DND-41 (cell line): ENCODE data around the gene TCL1B.

Experiments
- EZH2 ChIP-seq: IDR thresholded peaks from 3 replicates; pipeline ENCODE4 v1.6.1; 2012; ENCODE audit warnings: borderline replicate concordance, low read depth, mild to moderate bottlenecking, moderate library complexity, low read length, inconsistent platforms; ENCODE audit not compliant: severe bottlenecking
- TF ChIP-seq, protein P1 (sequence below): IDR thresholded peaks from 2 replicates; pipeline ENCODE4 v1.5.1; 2012; ENCODE audit warnings: borderline replicate concordance, low read length, moderate library complexity, mild to moderate bottlenecking; ENCODE audit not compliant: poor library complexity, severe bottlenecking; ENCODE audit errors: extremely low read depth

DNA sequence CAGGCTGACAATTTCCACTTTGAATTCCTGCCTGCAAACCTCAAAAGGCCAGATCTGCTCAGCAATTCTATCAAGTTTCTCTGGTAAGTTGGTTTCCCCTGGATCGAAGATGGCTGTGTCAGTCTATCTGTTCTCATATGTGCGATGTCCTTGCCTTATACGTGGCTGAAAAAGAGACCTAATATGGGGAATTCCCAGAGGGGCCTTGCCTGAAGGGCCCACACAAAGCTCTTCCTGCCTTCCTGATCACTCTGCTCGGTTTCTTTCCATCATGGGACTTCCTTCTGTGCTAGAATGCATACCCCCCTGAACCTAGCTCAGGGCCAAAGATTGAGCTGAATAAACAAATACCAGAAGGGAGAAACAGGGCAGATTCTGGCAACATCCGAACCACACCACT is 13.2 kb downstream of the TCL1B start:
- TF ChIP-seq, protein P1, sequence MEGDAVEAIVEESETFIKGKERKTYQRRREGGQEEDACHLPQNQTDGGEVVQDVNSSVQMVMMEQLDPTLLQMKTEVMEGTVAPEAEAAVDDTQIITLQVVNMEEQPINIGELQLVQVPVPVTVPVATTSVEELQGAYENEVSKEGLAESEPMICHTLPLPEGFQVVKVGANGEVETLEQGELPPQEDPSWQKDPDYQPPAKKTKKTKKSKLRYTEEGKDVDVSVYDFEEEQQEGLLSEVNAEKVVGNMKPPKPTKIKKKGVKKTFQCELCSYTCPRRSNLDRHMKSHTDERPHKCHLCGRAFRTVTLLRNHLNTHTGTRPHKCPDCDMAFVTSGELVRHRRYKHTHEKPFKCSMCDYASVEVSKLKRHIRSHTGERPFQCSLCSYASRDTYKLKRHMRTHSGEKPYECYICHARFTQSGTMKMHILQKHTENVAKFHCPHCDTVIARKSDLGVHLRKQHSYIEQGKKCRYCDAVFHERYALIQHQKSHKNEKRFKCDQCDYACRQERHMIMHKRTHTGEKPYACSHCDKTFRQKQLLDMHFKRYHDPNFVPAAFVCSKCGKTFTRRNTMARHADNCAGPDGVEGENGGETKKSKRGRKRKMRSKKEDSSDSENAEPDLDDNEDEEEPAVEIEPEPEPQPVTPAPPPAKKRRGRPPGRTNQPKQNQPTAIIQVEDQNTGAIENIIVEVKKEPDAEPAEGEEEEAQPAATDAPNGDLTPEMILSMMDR: no peak
- no peak for TF ChIP-seq EZH2
